Activated naive CD8-positive, alpha-beta T cell treated with anti-CD3 and anti-CD28 coated beads for 36 hours (primary cell): ENCODE measurements around the gene AKAP6. TPM values are rescaled to one million over a fixed set of nuclear protein-coding genes. Genes with fewer than 3 reads are reported as not detected.
"Not testable (repeated sequence)": the region's sequence is repeated elsewhere in the genome, so short reads cannot be mapped to it uniquely, and the experiment has no call there.

Experiments
- DNase-seq: peaks from one replicate; pipeline ENCODE4 v3.0.0; 2021
- H3K27ac Mint-ChIP-seq: one replicate; pipeline ENCODE4 v1.8.0; 2022; ENCODE audit warnings: mild to moderate bottlenecking, moderate library complexity, mixed read lengths
- H3K27me3 Mint-ChIP-seq: one replicate; pipeline ENCODE4 v1.8.0; 2022; ENCODE audit warnings: mild to moderate bottlenecking, mixed read lengths
- H3K36me3 Mint-ChIP-seq: one replicate; pipeline ENCODE4 v1.8.0; 2021; ENCODE audit warnings: mild to moderate bottlenecking, mixed read lengths
- H3K4me1 Mint-ChIP-seq: one replicate; pipeline ENCODE4 v1.8.0; 2021; ENCODE audit warnings: mixed read lengths
- H3K4me3 Mint-ChIP-seq: one replicate; pipeline ENCODE4 v1.8.0; 2022; ENCODE audit warnings: mild to moderate bottlenecking, moderate library complexity, mixed read lengths
- H3K9me3 Mint-ChIP-seq: one replicate; pipeline ENCODE4 v1.8.0; 2022; ENCODE audit warnings: mixed read lengths
- total RNA-seq, 2 experiments: library from RNA; stranded (reverse); gene quantifications; one replicate each; pipeline ENCODE4 v1.2.3, GENCODE V29; 2021

AKAP6 gene
- total RNA-seq, 2 experiments from 2014 or later = 1.3 to 2.1 TPM

DNA sequence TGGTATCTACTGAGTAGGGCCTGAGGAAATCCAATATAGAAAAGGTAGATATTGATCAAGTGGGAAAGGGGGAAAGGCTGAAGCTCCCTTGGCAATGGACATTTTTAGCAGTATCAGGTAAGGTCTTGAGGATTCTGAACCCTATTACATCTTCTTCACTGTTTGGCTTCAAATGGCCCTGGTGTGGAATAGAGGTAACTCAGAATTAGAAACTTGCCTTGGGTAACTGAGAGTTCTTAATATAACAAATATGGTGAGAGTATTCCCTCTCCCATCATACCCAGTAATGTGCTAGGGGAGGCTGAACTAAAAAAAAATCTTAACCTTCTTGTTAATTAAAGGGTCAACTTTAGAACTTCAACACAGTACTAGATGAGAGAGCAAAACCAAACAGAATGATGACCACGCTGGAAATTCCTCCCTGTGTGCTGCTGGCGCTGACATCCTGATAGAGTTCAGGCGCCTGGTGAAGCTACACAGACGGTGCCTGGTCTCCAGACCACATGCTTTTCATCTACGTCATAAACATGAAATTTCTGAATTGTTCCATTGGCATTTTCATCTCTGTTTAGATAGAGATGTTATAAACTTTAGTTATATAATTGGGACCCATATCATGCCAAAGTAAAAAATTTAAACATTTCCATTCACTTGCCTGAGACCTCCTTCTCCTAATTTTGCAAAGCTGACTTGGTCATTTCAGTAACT lies 128.3 kb downstream of the AKAP6 start:
- DNase-seq = no peak
- H3K27me3 Mint-ChIP-seq = peaks cover 16% of the 10 kb centered on the region
- no peaks in the 10 kb centered on the region for H3K4me1 Mint-ChIP-seq
- no peak overlapping the region for H3K27ac Mint-ChIP-seq
- peaks cover 2% of the 10 kb centered on the region for H3K9me3 Mint-ChIP-seq
- H3K4me3 Mint-ChIP-seq = no peak overlapping the region
- peaks cover 4% of the 10 kb centered on the region for H3K36me3 Mint-ChIP-seq

DNA sequence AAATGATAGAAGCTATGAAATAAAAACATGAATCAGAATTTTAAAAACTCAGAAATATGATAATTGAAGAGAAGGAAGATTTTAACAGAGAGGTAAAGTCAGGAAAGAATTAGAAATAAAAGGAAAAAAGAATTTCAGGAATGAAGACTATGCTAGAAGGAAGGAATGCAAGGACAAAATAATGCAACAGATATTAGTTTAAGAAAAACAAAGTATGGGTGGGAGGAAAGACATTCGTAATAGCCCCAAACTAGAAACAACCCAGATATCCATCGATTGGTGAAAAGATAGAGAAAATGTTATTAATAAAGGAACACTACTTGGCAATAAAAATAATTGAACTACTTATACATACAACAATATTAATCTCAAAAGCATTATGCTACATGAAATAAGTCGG lies 129.6 kb downstream of the AKAP6 start:
- H3K36me3 Mint-ChIP-seq = peaks cover 4% of the 10 kb centered on the region

DNA sequence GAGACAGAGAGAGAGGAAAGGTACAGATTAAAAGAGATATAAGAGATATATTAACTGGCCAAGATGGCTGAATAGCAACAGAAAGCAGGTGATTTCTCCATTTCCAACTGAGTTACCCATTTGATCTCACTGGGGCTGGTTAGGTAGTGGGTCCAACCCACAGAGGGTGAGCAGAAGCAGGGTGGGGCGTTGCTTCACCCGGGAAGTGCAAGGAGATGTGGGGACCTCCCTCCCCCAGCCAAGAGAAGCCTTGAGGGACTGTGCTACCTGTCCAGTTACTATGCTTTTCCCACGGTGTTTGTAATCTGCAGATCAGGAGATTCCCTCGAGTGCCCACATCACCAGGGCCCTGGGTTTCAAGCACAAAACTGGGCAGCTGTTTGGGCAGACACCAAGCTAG lies 131.2 kb downstream of the AKAP6 start:
- no peaks in the 10 kb centered on the region for H3K4me1 Mint-ChIP-seq
- H3K4me3 Mint-ChIP-seq = no peak overlapping the region
- H3K27ac Mint-ChIP-seq = no peak overlapping the region
- H3K9me3 Mint-ChIP-seq = peaks cover 15% of the 10 kb centered on the region
- DNase-seq = no peak
- peaks cover 4% of the 10 kb centered on the region for H3K36me3 Mint-ChIP-seq
- H3K27me3 Mint-ChIP-seq = peaks cover 16% of the 10 kb centered on the region

More for the DNA sequence above, 129.6 kb downstream of the AKAP6 start:
- Mint-ChIP-seq H3K9me3 (peaks cover 13% of the 10 kb centered on the region), H3K27ac (no peak overlapping the region), H3K27me3 (peaks cover 16% of the 10 kb centered on the region), H3K4me3 (no peak overlapping the region), H3K4me1 (no peaks in the 10 kb centered on the region)
- no peak for DNase-seq

DNA sequence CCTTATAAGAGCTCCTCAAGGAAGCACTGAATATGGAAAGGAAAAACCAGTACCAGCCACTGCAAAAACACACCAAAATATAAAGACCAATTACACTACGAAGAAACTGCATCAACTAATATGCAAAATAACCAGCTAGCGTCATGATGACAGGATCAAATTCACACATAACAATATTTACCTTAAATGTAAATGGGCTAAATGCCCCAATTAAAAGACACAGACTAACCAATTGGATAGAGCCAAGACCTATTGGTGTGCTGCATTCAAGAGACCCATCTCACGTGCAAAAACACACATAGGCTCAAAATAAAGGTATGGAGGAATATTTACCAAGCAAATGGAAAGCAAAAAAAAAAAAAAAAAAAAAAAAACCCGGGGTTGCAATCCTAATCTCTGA lies 133.5 kb downstream of the AKAP6 start:
- H3K4me1 Mint-ChIP-seq, H3K27me3 Mint-ChIP-seq, DNase-seq, H3K4me3 Mint-ChIP-seq, H3K36me3 Mint-ChIP-seq, H3K27ac Mint-ChIP-seq: not testable (repeated sequence)
- H3K9me3 Mint-ChIP-seq = peaks cover 21% of the 10 kb centered on the region

DNA sequence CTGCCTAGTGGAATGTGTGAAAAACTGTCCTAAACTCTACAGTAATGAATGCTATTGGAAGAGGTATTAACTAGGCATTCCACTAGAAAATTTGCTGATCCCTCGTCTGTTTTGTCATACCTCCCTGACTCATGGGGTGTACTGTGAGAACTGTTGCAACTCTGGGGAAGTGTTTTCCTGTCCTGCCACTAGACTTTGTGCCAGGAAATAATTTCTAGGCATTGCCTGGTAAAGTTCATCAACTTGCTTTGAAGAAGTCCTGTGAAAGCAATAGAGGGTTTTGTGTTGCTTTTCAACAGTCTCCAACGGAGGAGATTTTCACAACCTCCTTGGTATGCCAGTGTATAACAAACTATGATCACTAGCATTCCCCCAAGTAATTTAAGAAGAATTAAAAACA lies 139.9 kb downstream of the AKAP6 start:
- no peaks in the 10 kb centered on the region for H3K4me1 Mint-ChIP-seq
- no peak for DNase-seq
- H3K9me3 Mint-ChIP-seq = peaks cover 8% of the 10 kb centered on the region
- no peak overlapping the region for H3K4me3 Mint-ChIP-seq
- H3K27me3 Mint-ChIP-seq = peaks cover 6% of the 10 kb centered on the region
- no peak overlapping the region for H3K27ac Mint-ChIP-seq
- H3K36me3 Mint-ChIP-seq = no peaks in the 10 kb centered on the region

DNA sequence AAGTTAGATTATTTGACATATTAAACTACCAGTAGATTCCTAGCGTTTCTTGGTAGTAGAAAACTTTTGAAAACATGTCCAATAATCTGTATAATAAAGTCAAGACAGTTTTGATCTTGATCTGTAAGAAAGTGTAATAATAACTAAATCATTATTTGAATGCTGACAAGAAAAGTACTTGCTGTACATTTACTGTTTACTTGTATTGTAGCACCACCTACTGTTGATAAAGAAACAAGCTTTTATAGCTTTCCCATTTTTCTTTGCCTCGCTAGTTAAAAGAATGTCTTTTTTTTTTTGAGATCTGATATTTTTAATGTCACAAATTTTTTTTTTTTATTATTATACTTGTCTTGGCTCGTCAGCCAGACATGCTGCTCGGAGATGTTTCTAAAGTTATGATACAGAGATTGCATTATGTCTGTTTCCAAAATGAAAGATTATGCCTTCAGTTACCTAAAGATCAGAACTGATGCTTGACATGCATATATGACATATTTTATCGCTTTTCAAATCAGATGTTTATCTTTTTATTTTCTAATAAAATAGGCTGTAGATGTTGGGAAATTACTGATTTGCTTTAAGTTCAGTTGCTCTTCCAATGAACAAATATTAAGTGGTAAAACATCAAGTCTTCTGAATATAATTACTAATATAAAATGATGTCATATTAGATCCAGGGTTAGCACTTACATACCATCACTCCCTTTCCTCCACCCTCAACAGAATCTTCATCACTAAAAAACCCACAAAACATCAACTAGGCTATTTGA lies 140.5 kb downstream of the AKAP6 start:
- H3K4me1 Mint-ChIP-seq = no peaks in the 10 kb centered on the region
- DNase-seq = no peak
- no peak overlapping the region for H3K4me3 Mint-ChIP-seq
- H3K27me3 Mint-ChIP-seq = peaks cover 6% of the 10 kb centered on the region
- no peak overlapping the region for H3K27ac Mint-ChIP-seq
- H3K36me3 Mint-ChIP-seq = no peaks in the 10 kb centered on the region
- H3K9me3 Mint-ChIP-seq = peaks cover 8% of the 10 kb centered on the region

DNA sequence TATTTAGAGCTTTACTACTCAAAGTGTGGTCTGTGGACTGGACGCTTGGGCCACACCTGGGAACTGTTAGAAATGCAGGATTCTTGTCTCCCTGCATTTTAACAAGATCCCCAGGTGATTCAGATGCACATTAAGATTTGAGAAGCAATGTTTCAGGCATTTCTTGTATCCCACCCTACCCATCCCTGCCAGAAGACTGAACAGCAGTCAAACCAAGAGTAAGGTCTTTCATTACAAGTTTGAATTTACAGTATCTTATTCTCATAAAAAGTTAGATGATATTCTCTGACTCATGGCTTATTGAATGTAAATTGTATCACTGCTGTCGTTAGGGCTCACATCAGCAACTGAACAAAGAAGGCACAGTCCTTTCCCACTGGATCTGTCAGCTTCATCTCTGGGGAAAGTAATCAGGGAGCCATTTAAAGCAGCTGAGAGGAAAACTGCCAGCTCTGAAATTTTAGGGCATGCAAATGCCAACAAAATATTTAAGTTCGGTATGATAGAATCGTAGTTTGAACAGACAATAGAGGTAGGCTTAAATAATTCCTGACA lies 141.1 kb downstream of the AKAP6 start:
- no peak for DNase-seq
- H3K4me3 Mint-ChIP-seq = no peak overlapping the region
- H3K36me3 Mint-ChIP-seq = no peaks in the 10 kb centered on the region
- peaks cover 5% of the 10 kb centered on the region for H3K27me3 Mint-ChIP-seq
- no peak overlapping the region for H3K27ac Mint-ChIP-seq
- no peaks in the 10 kb centered on the region for H3K4me1 Mint-ChIP-seq
- peaks cover 6% of the 10 kb centered on the region for H3K9me3 Mint-ChIP-seq

DNA sequence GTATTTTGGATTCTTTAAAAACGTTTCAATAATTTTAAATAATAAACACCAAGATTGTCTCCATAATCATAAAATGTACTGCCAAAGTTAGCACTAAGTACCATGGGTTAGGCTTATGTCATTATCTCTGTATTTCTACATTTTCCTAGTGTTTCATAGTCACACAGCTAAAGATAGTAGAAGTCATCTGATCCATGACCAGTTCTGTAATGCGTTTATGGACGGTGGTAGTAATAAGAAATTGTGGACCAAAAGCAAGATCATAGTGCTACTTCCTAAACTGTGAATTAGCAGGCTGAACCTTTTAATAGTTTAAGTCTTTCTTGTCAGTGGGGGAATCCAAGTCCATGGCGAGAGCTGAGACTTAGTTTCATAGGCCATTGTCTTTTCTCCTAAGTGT lies 142.1 kb downstream of the AKAP6 start:
- H3K4me1 Mint-ChIP-seq = no peaks in the 10 kb centered on the region
- H3K27ac Mint-ChIP-seq = no peak overlapping the region
- H3K4me3 Mint-ChIP-seq = no peak overlapping the region
- no peak for DNase-seq
- no peaks in the 10 kb centered on the region for H3K36me3 Mint-ChIP-seq
- H3K9me3 Mint-ChIP-seq = no peaks in the 10 kb centered on the region
- H3K27me3 Mint-ChIP-seq = no peaks in the 10 kb centered on the region

DNA sequence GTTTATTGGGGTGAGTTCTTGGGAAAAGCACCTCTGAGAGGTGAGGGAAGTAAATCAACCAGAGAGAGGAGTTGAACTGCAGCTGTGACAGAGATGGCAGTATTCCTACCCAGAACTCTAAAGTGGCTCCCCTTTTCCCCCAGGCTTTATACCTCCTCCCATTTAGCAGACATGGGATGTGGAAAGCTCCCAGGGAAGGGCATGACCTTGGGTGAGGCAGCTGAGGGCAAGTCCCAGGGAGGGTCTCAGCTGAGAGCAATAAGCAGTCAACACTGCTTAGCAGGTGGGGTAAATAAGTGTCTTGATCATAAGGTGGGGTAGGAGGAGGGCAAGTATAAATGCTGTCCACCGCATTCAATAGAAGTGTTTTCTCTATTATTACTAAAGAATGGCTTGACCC lies 143.0 kb downstream of the AKAP6 start:
- Mint-ChIP-seq H3K27me3 (no peaks in the 10 kb centered on the region), H3K27ac (no peak overlapping the region), H3K9me3 (no peaks in the 10 kb centered on the region), H3K4me3 (no peak overlapping the region), H3K36me3 (no peaks in the 10 kb centered on the region), H3K4me1 (no peaks in the 10 kb centered on the region)
- no peak for DNase-seq

DNA sequence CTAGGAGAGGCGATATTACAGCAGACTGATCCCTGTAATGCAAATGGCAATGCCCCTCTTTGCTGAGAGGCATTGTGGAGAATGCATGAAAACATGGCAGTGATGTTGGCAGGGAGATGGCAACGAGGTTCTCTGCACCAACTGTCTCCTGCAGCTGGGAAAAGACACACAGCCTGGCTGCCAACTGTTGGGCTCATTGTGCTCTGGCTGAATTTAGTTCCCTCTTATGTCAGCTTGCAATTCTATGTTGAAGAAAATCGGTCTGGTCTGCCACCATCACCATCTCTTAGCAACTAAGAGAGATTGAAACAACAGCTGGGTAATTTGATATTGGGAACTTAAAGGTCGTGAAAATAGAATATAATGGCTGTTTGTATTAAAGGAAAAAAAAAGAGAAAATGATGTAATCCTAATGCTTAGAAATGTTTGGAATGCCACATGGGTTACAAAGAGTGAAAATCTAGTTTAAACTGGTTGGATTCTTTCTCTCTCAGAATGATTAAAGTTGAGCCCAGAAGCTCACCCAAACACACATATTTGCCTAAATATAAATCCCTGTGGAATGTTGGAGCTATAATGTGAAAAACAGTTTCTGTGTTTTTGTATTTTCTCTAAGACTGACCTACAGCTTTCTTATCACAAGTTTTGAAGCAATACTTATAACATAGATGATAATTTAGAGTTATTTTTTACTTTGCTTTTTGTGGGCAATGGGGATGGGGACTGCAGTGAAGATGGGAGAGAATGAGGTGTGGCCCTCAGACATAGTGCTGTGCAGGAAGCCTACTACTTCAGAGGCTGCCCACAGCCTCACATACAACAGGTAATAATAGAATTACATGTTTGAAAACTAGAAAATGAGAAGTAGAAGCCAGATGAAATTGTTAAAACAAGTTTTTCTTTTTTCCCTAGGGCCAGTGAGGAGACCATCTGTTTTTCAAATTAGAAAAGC lies 143.7 kb downstream of the AKAP6 start:
- Mint-ChIP-seq H3K9me3 (no peaks in the 10 kb centered on the region), H3K36me3 (no peaks in the 10 kb centered on the region), H3K27ac (no peak overlapping the region), H3K4me1 (no peaks in the 10 kb centered on the region), H3K4me3 (no peak overlapping the region), H3K27me3 (no peaks in the 10 kb centered on the region)
- no peak for DNase-seq

DNA sequence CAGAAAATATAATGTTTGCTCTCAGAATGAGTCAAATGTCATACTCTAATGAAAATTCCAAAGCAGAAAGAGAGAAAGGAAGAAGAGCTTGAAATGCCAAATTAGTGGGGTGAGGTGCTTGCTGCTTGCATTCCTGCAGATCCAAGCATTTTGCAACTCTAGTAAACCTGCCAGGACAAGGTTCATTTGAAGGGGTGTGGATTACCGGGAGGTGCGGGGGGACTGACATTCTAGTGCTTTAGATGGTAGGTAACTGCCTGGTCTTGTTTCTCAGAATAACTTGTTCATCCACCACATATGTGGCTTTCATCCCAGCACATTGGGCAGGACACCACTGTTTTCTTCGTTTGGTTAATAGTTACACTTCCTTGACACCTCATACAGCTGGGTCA lies 144.4 kb downstream of the AKAP6 start:
- no peaks in the 10 kb centered on the region for H3K4me1 Mint-ChIP-seq
- no peak overlapping the region for H3K4me3 Mint-ChIP-seq
- no peaks in the 10 kb centered on the region for H3K36me3 Mint-ChIP-seq
- H3K9me3 Mint-ChIP-seq = no peaks in the 10 kb centered on the region
- DNase-seq = no peak
- no peak overlapping the region for H3K27ac Mint-ChIP-seq
- H3K27me3 Mint-ChIP-seq = no peaks in the 10 kb centered on the region

DNA sequence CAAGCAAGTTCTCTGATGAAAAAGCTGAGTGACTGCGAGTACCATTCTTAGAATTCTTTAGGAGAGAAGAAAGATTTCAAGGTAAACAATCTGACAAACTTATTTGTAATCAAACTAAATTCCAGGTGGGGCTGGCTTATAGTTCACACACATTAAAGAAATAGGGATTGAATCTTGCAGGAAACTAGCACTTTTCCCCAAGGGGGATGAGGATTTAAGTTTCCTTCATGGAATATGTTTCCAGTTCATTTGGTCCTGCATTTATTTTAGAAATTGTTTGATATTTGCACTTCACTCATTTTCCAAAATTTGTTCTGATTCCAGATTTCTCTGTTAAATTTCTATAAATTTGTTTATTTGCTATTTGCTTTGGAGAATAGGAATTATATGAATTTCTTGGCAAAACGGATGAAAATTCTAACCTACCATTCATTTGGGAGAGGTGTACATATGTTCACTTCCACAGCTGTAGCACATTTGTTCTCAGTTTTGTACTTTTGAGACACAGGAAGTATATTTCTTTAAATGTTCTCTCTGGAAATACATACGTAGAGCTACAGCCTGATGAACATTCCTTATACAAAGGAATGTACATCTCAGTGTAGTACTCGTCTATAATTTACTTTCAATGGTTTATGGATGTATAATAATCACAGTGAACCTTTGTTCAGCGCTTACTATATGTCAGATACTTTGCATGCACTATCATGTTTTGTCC lies 145.5 kb downstream of the AKAP6 start:
- Mint-ChIP-seq H3K4me1 (no peaks in the 10 kb centered on the region), H3K9me3 (no peaks in the 10 kb centered on the region), H3K4me3 (no peak overlapping the region), H3K36me3 (no peaks in the 10 kb centered on the region), H3K27ac (no peak overlapping the region), H3K27me3 (no peaks in the 10 kb centered on the region)
- DNase-seq = no peak

DNA sequence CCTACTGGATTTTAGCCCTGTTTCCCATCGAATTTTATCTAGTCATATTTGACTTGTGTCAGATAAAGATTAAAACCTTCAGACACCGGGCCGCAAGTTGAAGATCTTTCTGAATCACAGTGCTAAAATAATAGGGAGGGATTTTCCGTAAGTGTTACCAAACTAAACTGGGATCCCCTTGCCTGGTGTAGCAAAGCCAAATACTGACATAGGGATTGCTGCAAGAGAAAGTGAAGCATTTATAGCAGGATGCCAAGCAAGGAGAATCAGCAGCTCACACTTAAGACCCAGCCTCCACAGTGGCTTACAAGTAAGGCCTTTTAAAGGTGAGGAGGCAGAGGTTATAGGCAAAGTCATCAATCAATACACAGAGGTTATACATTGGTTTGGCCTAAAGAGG lies 147.4 kb downstream of the AKAP6 start:
- DNase-seq = no peak
- Mint-ChIP-seq H3K4me3 (no peak overlapping the region), H3K27me3 (no peaks in the 10 kb centered on the region), H3K27ac (no peak overlapping the region), H3K36me3 (no peaks in the 10 kb centered on the region), H3K4me1 (no peaks in the 10 kb centered on the region), H3K9me3 (no peaks in the 10 kb centered on the region)

DNA sequence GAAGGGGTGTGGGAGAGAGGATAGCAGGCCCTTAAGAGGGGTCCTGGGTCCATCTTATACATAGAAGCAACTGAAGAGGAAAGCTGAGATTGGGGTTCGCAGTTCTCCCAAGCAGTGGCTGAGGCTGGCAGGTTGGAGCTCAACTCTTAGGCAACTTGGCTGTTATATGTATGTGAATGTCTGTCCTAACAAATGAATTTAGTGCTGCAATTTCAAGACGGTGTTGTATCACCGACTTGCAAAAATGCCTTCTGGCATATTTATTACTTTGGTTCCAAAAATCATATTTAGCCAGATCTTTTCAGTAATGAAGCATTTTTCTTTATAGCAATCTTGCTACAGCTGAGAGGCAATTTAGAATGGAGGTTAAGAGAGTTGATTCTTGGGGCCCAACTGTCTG lies 148.3 kb downstream of the AKAP6 start:
- Mint-ChIP-seq H3K36me3 (no peaks in the 10 kb centered on the region), H3K9me3 (no peaks in the 10 kb centered on the region), H3K4me1 (no peaks in the 10 kb centered on the region), H3K27me3 (no peaks in the 10 kb centered on the region), H3K4me3 (no peak overlapping the region), H3K27ac (no peak overlapping the region)
- DNase-seq = no peak
